ENCODE results near the gene LDHD. TPM values are rescaled to one million over a fixed set of nuclear protein-coding genes. Genes with fewer than 3 reads are reported as not detected.
A peak's percentile ranks its signal among the peaks of the same experiment; 100 is the strongest.

LDHD gene
- total RNA-seq, 1 donor from 2014 or later = 10.1 TPM

DNA sequence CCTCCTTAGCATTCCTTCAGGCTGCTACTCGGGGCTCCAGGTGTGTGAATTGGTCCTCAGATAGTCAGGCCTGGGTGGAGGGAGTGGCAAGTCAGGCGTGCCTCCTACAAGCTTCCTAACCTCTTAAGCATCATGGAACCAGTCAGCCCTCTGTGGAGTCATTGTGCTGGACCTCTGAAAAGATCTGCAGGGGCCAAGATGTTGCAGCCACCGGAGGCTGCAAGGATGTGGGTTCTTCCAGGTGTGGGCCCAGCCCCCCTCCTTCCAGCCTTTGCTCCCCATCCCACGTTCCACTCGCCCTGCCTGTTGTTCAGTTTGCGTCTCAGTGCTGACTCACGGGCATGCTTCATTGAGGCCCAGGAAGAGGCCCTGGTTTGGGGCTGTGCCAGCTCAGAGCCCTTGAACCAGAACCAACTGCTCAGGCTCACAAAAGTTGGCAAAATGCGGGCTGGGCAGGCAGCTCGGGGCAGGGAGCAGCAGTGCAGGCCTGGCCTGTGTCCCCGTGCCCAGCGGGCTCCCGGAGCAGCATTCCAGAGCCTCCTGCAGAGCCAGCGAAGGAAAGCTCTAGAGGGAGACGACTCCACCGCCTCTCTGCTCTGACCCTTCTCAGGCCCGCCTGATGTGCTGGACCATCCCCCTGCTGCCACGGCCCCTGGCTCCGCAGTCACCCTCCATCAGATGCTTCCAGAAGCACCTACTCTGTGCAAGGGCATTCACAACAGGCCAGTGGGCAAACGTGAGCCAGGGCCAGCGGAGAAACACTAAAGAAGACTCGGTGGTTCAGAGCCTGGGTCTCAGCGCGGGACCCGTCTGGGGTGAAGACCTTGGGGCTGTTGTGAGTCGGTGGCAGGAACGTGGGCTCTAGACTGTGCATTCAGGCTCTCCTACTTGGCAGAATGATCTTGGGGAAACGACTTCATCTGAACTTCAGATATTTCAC, 7.5 kb downstream of the LDHD start:
- Histone ChIP-seq H3K4me3 (no peak overlapping the region), H3K27me3 (no peaks in the 10 kb centered on the region), H3K27ac (peak overlapping the region; percentile 81), H3K9me3 (no peaks in the 10 kb centered on the region), H3K36me3 (no peaks in the 10 kb centered on the region), H3K4me1 (peaks cover 74% of the 10 kb centered on the region)
- peak; percentile 92 to 97 for DNase-seq (ENCODE audit: extremely low spot score in 2 of 2)
- intact Hi-C loops (cut with DNase I) = no loop called here
- no peak for TF ChIP-seq POLR2A (IDR thresholded peaks at IDR 0.05)
- TF ChIP-seq POLR2AphosphoS5 (IDR thresholded peaks at IDR 0.05; ENCODE audit: insufficient read depth in 1 of 2, low read depth in 1 of 2) = peak; percentile 52 to 66

- intact Hi-C loops (cut with DNase I) = no loop called here
- TF ChIP-seq CTCF (IDR thresholded peaks at IDR 0.05) (no peak), POLR2AphosphoS5 (IDR thresholded peaks at IDR 0.05; ENCODE audit: insufficient read depth in 1 of 2, low read depth in 1 of 2) (no peak), POLR2A (IDR thresholded peaks at IDR 0.05) (no peak)
- no peak for DNase-seq (ENCODE audit: extremely low spot score in 2 of 2)
- no peaks in the 10 kb centered on the region for H3K9me3 ChIP-seq
- no peak overlapping the region for H3K4me3 ChIP-seq
- peak overlapping the region; percentile 81 for H3K27ac ChIP-seq
- no peaks in the 10 kb centered on the region for H3K36me3 ChIP-seq
- peaks cover 74% of the 10 kb centered on the region for H3K4me1 ChIP-seq
- H3K27me3 ChIP-seq = no peaks in the 10 kb centered on the region
These were observed 9.1 kb downstream of the LDHD start for GRCh38 chr16:75107505-75107904.

DNA sequence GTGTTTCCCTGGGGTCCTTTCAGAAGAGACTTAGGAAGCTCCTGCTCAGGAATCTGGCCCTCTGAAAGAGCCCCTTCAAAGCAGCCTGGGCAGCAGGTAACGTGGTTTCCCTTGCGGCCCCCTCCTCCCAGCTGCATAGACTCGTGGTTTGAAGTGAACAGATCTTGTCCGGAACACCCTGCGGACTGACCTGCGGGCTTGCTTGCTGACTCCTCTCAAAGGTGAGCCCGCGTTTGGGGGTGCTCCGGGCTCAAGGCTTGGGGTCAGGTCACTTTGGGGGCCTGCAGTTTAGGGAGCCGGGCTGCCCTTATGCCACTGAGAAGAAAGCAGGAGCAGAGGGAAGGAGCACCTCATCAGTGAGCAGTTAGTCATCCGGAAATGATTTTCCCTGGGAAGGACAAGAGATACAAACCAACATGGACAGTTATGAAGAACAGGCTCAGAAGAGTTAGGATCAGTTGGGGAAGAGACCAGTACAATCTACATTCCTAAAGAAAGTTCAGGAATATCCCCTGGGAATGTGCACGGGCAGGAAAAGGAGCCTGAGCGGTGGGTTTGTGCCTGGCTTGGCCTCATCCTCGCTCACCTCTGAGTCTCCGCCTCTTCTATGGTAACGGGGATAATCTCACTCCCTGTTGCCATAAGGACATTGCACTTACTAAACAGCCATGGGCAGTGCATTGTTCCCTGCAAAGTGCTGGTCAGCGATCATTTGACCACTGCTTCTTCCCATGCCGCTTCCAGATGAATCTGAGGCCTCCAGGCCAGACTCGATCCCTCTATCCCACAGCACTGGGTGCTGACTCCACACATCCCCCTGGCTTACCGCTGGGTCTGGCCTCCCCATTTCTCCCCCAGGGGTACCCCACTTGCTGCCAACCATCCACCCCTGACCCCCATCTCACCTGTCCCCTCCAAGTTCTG, 10.0 kb downstream of the LDHD start:
- no peaks in the 10 kb centered on the region for H3K27me3 ChIP-seq
- H3K36me3 ChIP-seq = no peaks in the 10 kb centered on the region
- TF ChIP-seq POLR2A (IDR thresholded peaks at IDR 0.05) (no peak), POLR2AphosphoS5 (IDR thresholded peaks at IDR 0.05; ENCODE audit: insufficient read depth in 1 of 2, low read depth in 1 of 2) (no peak), CTCF (IDR thresholded peaks at IDR 0.05) (no peak)
- no peaks in the 10 kb centered on the region for H3K9me3 ChIP-seq
- H3K4me1 ChIP-seq = peaks cover 71% of the 10 kb centered on the region
- peak in 1 of 2 donors; percentile 94 for DNase-seq (ENCODE audit: extremely low spot score in 2 of 2)
- peak overlapping the region; percentile 81 for H3K27ac ChIP-seq
- intact Hi-C loops (cut with DNase I) = no loop called here
- no peak overlapping the region for H3K4me3 ChIP-seq

DNA sequence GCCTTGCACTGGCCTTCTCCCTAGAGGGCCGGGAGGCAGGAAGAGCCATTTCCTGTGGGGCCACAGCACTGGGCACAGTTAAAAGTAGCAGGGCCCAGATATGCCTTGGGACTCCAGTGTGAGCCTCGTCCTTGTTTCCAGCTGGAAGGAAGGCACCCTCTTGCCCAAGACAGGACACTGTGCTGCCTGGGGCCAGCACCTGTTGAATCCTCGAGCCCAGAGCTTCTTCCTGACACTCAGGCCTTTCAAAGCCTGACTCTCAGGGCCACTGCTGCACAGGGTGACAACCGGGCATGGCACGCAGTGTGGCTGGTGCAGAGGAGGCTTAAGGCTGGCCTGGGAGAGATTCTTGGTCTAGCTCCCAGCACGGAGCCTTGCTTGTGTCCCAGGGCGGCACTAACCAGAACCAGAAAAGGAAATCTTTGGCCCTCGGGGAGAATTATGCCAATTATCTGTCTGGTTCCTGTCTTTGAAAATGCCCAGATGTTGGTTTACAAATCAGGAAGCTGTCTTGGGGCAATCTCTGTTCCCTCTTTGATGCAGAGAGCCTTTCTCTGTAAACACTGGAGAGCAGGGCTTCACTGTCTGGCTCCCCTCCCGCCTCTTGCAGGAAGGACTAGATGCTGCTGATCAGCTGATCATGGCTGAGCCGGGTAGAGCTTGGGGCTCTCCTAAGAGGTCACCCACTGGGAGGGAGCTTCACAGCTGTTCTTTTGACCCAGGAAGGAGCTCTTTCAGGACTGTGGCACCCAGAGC, 11.1 kb downstream of the LDHD start:
- Histone ChIP-seq H3K36me3 (no peaks in the 10 kb centered on the region), H3K4me1 (peaks cover 61% of the 10 kb centered on the region), H3K4me3 (no peak overlapping the region), H3K27ac (peak overlapping the region; percentile 73), H3K9me3 (no peaks in the 10 kb centered on the region), H3K27me3 (no peaks in the 10 kb centered on the region)
- intact Hi-C loops (cut with DNase I) = no loop called here
- no peak for DNase-seq (ENCODE audit: extremely low spot score in 2 of 2)
- TF ChIP-seq POLR2AphosphoS5 (IDR thresholded peaks at IDR 0.05; ENCODE audit: insufficient read depth in 1 of 2, low read depth in 1 of 2) (peak in 1 of 2 donors; percentile 46), POLR2A (IDR thresholded peaks at IDR 0.05) (no peak)

DNA sequence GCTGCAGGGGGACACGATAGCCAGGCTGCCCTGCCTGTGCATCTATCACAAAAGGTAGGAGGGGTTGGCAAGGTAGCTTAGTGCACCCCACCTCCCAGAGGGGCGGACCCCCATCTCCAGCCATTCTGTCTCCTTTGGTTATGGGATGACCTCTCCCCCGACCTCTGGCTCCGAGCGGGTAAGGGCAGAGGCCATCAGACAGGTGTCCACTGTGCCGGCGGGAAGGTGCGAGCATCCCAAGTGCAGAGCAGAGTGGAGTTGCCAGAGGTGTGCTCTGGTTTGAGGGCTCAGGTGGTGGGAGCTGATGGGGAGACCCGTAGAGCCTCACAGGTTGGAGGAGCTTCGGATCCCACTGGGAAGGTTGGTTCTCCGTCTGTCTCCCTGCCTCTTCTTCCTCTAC, 11.7 kb downstream of the LDHD start:
- peaks cover 61% of the 10 kb centered on the region for H3K4me1 ChIP-seq
- no peak for DNase-seq (ENCODE audit: extremely low spot score in 2 of 2)
- H3K4me3 ChIP-seq = no peak overlapping the region
- H3K36me3 ChIP-seq = no peaks in the 10 kb centered on the region
- no peaks in the 10 kb centered on the region for H3K9me3 ChIP-seq
- peak overlapping the region; percentile 73 for H3K27ac ChIP-seq
- H3K27me3 ChIP-seq = no peaks in the 10 kb centered on the region
- intact Hi-C loops (cut with DNase I) = no loop called here
- TF ChIP-seq POLR2AphosphoS5 (IDR thresholded peaks at IDR 0.05; ENCODE audit: insufficient read depth in 1 of 2, low read depth in 1 of 2) (no peak), POLR2A (IDR thresholded peaks at IDR 0.05) (no peak), CTCF (IDR thresholded peaks at IDR 0.05) (no peak)

Data from vagina (tissue), 2 donors.